IPS-NIHi7 (cell line): ENCODE measurements around the gene GMPPA.

Experiments
- DNase-seq: peaks from one replicate; pipeline ENCODE4 v3.0.0; 2012; ENCODE audit warnings: mixed read lengths; ENCODE audit errors: extremely low spot score

GMPPA gene

DNA sequence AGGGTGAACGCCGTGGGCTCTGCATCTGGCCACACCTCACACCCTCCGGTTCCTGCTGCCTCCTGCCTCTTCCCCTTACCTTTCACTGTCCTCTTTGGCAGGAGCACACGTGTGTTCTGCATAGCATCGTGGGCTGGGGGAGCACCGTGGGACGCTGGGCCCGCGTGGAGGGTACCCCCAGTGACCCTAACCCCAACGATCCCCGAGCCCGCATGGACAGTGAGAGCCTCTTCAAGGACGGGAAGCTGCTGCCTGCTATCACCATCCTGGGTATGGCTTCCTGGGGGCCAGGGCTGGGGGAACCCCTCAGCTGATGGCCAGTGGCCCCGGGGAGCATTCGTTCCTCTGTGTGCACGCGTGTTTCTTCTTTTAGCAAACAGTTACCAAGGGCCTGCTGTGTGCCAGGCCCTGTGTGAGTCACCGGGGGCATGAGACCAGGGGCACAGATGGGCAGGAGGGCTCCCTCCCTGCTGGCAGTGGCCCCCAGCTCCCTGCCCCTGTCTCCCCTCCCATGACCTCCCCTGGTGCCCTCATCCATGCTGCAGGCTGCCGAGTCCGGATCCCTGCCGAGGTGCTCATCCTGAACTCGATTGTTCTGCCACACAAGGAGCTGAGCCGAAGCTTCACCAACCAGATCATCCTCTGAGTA is 7.6 kb downstream of the GMPPA start:
- DNase-seq, result no peak

DNA sequence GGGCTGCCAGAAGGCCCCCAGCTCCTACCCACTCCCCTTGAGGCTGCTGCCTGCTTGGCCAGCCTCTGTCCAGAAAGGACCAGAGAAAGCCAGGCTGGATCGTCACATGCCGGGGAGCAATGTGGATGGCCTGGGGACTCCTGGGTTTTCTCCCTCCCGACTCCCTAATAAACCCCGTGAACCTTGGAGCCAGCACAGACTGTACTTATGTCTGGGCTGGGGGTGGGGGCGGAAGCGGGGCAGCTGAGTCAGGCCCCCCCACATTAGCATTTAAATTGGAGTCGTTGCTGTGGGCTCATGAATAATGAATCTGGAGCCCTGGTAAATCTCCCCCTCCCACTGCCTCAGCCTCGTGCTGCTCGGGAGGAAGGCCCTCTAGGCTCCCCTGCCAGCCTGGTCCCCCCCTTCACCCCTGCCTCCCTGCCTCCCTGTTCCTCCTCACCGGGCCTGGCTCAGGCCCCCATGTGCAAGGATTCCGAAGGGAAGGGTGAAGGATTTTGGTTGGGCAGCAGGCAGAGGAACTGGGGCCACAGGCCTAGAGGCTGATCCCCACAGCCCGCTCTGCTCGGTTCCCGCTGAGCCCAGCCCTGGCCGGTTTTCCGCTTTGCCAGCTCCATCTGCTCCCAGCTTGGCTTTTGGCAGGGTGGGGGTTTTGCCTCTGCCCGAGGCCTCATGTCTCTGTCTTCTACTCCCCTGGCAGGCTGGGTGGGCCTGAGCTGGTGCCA is 8.3 kb downstream of the GMPPA start:
- DNase-seq, result no peak

DNA sequence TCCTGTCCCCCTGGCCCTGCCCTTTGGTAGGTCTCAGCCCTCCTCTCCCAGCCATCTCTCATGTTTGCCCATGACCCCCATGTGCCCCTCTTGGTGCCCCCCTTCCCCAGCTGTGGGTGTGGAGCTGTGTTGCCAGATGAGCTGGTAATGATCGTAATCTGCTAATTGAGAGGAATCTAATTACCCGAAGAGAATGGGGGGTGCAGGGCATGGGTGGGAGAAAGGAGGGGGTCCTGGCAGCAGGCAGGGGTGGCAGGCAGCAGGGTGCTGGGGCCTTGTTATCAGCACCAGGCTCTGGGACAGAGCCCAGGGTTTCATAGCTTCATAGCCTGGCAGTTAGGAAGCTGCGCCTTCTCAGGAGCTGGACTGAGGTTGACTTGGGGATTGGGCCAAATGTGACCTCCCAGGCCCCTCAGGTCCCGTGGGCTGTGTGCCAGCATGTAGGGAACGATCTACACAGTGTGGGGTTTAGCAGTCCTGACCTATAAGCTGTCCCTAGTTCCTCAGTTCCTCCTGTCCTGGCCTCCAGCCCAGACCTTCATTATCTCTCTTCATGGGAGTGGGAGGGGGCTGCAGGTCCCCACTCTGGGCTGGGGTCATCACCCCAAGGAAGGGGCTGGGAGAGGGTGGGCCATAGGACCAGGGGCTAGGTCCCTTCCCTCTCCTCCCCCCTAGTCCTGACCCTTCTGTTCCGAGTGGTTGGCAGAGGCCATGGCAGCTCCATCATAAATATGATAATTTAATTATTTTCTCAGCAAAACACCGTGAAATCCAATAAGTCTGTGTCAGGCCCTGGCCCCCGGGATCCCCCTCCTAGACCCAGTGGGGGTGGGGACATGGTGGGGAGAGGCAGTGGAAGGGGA is 9.1 kb downstream of the GMPPA start:
- no peak for DNase-seq

DNA sequence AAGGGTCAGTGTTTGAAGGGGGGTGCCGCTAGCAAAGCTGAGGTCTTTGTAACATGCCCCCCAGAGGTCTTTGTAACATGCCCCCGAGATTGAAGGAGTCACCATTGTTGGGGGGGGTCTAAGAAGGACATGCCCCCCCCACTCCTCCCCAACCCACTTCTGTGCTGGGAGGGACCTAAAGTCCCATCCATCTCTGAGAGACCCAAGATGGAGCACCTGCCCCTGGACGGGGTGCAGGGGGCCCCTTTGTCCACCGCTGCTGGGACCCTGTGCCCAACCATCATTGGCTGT is 9.7 kb downstream of the GMPPA start:
- DNase-seq, result no peak

DNA sequence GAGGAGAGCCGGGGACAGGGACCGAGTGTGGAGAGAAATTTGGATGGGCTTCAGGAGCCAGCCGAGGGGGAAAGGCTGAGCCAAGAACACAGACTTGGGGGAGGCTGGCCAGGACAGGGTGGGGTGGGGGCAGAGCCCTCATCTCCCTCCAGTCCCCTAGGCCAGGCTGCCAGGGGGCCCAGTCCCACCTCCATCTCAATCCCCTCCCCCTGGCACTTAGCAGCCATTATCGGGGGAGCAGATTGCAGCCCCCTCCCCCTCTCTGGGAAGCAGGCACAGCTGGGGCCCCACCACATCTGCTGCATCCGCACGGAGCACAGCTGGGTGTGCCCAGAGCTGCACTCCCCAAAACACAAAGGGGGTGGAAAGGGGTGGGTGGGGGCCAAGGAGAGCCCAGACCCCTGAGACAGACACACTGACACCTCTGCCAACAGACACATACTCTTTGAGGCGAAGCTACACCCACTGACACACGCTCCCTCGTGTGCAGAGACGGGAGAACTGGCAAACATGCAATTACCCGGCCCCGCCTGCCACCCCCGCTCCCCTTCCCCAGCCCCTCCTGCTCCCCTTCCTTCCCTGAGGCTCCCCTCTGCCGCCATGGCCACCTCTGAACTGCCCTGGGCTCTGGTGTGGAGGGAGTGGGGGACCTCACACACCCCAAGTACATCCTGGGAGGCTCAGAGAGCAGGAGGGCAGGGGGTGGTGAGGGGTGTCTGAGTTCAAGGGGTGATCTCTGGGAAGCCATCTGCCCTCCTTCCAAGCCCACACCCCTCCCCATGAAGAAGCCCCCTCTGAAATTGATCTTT is 10.5 kb downstream of the GMPPA start:
- DNase-seq, result no peak

DNA sequence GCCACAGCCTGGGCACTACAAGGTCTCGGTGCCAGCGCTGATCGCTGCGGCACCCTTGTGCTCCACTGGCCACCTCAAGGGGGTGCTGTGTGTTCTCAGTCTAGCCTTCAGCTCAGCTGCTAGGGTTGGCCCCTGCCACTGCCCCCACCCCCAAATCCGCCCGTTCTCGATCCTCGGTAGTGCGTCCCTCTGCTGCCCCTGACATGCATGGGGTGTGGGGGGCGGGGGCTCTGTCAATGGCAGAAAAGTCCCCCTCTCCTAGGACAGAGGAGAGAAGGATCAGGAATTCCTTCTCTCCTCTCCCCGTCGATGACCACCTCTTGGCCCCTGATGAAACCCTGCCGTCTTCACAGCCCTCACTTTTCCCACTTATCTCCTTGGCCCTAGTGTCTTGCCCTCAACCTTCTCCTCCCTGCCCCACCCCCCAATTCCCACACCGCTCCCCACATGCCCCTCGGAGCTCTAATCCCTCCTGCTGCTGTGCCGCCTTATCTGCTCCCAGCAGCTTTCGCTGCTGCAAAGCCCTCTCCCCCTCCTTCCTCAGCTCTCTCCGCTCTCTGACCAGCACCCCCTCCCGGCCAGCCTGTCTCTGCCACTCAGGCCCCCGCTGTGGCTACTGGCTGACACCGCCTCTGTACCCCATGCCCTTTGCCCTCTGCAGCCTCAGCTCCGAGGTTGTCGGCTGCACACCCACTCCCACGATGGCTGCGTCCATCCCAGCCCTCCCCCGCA is 11.3 kb downstream of the GMPPA start:
- DNase-seq, result peak; percentile 80

DNA sequence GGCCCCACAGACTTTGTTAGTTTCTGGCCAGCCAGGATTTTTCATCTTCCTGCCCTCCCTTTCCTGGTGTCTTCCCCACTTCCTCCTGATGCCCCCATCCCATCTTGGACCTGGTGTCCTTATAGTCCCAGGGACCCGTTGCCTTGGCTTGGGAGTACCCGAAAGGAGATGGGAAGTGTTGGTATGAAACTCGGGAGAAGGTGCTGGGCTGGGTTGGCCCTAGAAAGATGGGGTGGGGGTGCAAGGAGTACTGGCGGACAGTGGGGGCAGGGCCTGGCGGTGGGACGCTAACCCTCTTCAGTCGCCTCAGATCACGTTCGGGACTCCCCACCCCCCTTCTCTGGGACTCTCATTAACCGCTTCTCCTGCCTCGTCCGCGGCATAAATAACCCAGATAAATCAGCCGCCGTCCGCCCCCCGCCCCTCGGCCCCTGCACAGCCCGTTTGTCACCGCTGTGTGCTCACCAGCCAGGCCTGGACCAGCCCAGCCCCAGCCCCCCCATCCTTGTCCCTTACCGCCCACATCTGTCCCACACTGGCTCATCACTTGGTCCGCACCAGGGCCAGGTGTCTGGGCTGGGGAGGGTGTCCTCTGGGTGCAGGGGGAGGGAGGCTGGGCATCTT is 11.9 kb downstream of the GMPPA start:
- no peak for DNase-seq

DNA sequence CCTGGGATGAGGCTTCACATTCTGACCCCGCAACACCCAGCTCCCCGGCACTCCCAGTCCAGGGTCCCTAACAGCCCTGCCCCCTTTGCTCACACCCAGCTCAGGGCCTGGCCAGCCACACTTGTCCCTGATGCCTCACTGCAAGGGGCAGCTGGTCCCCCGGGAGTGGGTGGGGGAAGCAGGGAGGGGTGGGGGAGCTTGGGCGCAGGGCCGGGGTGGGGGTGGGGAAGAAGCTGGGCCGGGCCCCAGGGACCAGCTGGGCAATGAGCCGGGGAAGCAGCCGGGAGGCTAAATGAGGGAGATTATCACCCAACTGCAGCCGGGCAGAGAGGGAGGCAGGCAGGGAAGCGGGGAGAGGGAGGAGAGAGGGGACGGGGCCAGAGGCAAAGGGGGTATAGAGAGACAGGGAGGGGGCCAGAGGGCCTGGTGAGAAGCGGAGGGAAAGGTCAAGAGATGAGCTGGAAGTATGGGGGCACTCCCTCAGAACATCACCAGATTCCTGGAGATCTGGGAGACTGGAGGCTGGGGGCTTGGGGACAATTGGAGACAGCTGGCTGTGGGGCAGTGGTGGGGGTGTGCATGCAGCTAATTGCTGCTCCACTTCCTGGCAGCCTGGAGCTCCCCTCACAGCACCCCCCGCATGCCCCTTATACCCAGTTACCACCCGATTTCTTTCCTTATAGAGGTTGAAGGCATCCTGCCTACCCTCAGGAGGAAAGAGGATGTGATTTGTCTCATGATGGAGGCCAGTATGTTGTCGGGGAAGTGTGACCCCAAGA is 13.0 kb downstream of the GMPPA start:
- DNase-seq, result no peak

DNA sequence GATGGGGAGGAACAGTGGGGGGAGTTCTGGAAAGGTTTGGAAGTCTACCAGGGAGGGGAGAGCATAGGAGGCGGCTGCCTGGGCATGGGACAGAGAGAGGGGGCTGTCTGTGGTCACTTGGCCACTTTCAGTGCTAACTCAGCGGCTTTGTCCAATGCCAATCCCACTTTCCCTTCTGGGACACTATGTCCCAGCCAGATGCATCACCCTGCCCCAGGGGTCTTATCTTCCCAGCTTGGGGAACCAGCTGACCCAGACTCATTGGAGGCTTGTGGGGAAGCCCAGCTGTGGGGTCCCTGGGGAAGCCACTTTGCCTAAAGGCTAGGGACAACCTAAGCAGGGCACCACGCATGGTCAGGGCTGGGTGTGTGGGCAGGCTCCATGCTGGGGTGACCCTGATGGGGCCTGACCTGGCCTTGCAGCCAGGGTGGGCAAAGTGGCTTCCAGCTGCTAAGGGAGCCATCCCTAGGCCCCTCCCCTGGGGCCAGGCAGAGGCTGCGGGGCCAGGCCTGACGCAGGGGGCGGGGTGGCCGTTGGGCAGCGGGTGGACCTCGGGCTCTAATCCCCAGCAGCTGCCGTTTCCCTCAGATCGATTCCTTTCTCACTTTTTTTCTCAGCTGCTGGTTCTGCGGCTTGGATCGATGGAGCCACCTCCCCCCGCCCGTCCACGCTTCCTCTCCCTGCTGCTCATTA is 14.0 kb downstream of the GMPPA start:
- no peak for DNase-seq

DNA sequence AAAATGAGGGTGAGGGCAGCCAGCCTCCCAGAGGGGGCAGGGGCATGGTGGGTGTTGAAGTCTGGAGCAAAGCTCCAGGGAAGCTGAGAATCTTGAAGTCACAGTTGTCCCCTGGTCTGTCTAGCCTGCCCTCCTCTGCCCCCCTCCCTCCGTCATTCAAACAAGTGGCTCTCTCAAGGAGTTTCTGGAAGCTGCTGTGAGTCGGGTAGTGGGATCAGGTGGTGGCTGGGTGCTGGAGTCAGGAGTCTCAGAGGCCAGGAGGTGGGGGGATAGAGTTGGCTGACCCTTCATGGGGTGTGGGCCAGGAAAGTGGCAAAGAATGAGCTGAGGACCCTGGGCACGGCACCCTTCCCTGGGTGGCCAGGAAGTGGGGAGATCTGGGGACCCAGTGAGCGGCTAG is 15.1 kb downstream of the GMPPA start:
- no peak for DNase-seq

DNA sequence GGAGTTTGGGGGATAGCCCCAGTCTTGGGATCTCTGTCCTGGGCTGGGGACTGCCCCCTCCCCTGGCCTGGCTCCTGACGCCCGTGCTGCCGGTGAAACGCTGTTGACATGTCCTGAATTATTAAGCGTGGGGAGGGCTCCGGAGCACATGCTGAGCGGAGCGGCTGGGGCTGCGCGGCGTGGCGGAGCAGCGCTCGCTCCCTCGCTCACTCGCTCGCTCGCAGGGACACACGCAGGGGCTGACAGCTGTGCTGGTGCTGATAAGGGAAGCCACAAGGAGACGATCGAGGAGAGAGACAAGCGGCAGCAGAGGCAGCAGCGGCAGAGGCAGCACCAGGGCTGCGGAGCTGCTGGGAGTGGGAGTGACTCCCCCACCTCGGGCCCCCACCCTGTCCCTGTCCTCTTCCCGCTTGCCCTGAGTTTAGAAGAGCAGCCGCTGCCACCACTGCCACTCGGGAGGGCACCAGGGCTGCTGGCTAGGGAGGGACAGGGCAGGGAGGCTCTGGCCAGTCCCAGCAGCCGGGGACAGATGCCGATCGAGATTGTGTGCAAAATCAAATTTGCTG is 15.6 kb downstream of the GMPPA start, which contains the start of gene ASIC4:
TSS of gene ASIC4 (plus strand) at position 287 of the 566 bp plus-strand sequence. CDS start at position 530, 243 bp downstream.
- DNase-seq, result no peak

DNA sequence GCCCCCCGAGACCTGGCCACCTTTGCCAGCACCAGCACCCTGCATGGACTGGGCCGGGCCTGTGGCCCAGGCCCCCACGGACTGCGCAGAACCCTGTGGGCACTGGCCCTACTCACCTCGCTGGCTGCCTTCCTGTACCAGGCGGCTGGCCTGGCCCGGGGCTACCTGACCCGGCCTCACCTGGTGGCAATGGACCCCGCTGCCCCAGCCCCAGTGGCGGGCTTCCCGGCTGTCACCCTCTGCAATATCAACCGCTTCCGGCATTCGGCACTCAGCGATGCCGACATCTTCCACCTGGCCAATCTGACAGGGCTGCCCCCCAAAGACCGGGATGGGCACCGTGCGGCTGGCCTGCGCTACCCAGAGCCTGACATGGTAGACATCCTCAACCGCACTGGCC is 16.1 kb downstream of the GMPPA start:
- DNase-seq, result no peak

DNA sequence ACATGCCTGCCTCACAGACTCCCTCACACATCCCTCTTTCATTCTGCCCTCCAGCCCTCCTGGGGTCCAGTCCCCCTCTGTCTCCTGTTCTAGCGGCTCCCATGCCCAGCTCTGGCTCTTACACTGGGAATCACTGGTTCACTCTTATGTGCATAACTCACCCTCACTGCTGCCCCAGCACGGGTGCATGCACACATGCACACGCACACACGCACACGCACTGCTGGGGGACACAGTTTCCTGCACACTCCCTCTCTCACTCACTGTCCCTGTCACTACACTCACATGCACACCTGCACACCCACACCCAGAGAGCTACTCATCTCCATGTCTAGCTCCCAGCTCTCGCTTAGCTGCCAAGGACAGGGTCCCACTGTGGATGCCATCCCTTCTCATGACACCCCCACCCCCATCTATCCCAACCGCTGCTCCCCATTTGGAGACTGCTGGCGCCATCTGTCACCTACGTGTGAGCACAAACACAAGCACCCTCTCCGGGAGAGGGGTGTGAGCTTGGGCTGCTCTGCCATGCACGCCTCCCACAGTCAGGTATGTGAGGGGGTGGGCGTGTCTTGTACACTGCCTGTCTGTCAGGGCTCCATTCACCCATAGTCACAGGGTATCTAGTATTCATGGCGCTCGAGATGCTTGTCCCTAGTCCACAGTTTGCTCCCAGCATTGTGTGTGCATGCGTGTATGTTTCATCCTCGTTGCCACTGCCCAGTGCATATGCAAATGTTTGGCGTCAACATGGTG is 17.4 kb downstream of the GMPPA start:
- DNase-seq, result no peak

DNA sequence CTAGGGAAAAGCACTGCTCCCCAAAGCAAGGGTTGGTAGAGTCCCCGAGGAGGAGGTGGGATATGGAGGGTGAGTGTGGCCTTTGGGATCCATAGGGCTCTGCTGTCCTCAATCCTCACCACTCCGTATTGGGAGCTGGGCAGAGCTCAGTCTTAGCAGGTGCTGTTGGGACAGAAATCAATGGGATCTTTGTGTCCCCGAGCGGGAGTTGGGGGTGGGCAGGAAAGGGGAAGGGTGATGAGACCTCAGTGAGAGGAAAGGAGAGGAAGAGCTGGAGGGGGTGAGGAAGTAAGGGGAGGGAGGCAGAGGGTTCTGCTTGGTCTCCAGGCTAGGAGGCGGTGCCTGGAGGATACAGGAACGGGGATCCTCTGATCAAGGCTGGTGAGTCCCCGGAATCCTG is 18.2 kb downstream of the GMPPA start:
- DNase-seq, result no peak

DNA sequence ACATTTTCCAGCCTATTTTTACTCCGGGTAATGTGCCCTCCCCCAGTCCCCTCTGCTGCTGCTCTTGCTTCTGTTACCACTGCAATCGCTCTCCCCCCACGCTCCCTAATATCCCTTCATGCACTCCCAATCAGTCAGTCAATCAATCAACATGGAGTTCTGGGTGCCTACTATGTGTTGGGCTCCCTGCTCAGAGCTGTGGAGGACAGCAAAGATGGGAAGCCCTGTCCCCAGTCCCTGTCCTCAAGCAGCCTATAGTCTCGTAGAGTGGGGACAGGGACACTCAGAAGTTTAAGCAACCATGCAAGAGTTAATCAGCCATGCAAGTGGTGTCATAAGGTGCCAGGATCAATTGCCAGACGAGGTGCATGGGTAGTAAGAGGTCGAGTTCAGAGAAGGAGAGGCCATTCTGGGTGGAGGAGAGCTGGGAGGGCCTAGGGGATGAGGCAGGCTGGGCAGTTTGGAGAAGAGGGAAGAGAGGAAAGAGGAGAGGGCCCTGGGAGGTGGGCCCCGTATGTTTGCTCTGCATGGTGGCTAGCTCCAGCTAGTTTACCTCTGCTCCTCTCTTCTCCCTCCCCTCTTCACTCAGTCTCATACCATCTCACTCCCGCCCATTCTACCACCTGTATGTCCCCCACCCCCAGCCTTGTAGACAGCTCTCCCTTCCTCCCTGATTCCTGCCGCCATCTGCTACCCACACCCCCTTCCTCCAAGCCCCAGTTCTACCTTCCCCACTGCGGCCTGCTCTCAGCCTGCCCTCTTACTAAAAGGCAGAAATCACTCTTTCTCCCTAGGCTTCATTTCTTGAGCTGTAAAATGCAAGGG is 19.5 kb downstream of the GMPPA start:
- no peak for DNase-seq

DNA sequence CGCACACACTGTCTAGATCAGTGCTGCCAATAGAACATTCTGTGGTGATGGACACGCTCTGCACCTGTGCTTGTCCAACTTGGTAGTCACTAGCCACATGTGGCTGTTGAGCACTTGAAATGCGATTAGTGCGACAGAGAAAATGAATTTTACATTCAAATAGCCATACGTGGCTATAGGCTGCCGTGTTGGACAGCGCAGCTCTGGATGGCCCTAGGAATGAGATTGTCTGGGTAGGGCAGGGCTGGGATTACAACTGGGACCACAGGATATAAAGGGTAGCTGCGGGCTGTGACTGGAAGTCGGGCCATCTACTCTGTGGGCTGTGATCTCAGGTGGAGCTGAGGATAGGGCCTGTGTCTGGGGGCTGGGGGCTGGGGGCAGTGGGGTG is 20.8 kb downstream of the GMPPA start:
- no peak for DNase-seq

DNA sequence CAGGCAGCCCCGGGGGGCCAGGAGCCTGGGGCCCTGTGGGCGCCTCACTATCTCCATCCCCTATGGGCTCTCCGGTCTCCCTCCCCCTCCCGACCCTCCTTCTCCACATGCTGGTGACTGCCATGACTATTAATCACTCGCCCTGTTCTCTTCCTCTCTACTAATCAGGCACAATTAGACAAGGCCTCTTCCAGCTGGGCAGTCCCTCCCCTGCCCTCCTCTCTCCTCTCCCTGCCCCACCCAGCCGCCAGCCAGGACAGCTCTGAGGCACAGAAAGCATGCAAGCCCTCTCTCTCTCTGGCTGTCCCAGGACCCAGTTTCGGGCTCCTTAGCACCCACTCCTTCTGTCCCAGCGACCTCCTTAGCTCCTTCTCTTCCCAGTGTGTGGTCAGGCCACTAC is 21.4 kb downstream of the GMPPA start:
- no peak for DNase-seq
